K562 (cell line): ENCODE results near the gene COL23A1. TPM values are rescaled to one million over a fixed set of nuclear protein-coding genes. Genes with fewer than 3 reads are reported as not detected.

Source experiments
- ATAC-seq: fragments of 200-7000 bp; cut with Tn5 transposase; 3 replicates; pipeline ENCODE4 v1.9.1; 2020; ENCODE audit warnings: moderate library complexity
- BruUV-seq: library from RNA; stranded (reverse); fragments of 400-500 nt; replicated peaks from 2 replicates; lab custom pipeline; 2021; lab: Mats Ljungman, UMichigan
- CTCF ChIA-PET: fragments of 300-600 bp; formaldehyde crosslinking; extraction: SDS; loops from one replicate; lab custom pipeline; 2021; ENCODE audit warnings: low intra/inter-chr PET ratio; lab: Yijun Ruan, JAX
- POLR2A ChIA-PET: fragments of 300-600, 350-650 bp; sonication (Branson Sonifier 250); formaldehyde crosslinking; extraction: SDS; loops from one replicate; lab custom pipeline; 2021; ENCODE audit warnings: antibody characterized with exemption, inconsistent platforms; lab: Yijun Ruan, JAX
- DNase-seq, 4 experiments: peaks; one replicate each; pipeline versions ENCODE4 v3.0.0 to v3.0.0-alpha.2; 2011 to 2018; ENCODE audit warnings: low spot score in 3 of 4, mixed read lengths in 3 of 4; ENCODE audit errors: extremely low read depth in 1 of 4
- FAIRE-seq: peaks from 2 replicates; lab custom pipeline; 2011; peaks lifted over from hg19 to GRCh38; lab: Jason Lieb, UNC
- H2AFZ ChIP-seq: 2 replicates; pipeline ENCODE4 v1.6.0; 2011; ENCODE audit warnings: low read depth, low read length, control low read depth, inconsistent platforms
- H3K27ac ChIP-seq: fragments of 200-600 bp; 3 replicates; pipeline ENCODE4 v1.8.0; 2011; ENCODE audit warnings: low read depth, mild to moderate bottlenecking, control low read depth, inconsistent platforms, low read length, moderate library complexity, mixed read lengths; ENCODE audit errors: extremely low read depth
- H3K27me3 ChIP-seq, 2 experiments: fragments of 300-600 bp in 1 of 2; 2 replicates in 1 of 2; 3 replicates in 1 of 2; pipeline versions ENCODE4 v1.6.0 to v1.8.0; 2011; ENCODE audit warnings: inconsistent platforms in 2 of 2, low read length in 2 of 2, mild to moderate bottlenecking in 1 of 2, mixed read lengths in 1 of 2, moderate library complexity in 1 of 2; ENCODE audit not compliant: control insufficient read depth in 2 of 2, insufficient read depth in 2 of 2
- H3K36me3 ChIP-seq: fragments of 300-600 bp; 3 replicates; pipeline ENCODE4 v1.8.0; 2011; ENCODE audit warnings: mild to moderate bottlenecking, low read length, inconsistent platforms; ENCODE audit not compliant: control insufficient read depth, insufficient read depth
- H3K4me1 ChIP-seq, 2 experiments: fragments of 200-600 bp in 1 of 2; replicated peaks in 1 of 2; 2 replicates in 1 of 2; 3 replicates in 1 of 2; pipeline versions ENCODE4 v1.5.1 to v1.8.0; 2011; ENCODE audit warnings: inconsistent platforms in 2 of 2, low read length in 2 of 2, mild to moderate bottlenecking in 1 of 2, mixed read lengths in 1 of 2, moderate library complexity in 1 of 2; ENCODE audit not compliant: control insufficient read depth in 2 of 2, insufficient read depth in 2 of 2
- H3K4me2 ChIP-seq: 2 replicates; pipeline ENCODE4 v1.6.1; 2011; ENCODE audit warnings: low read length, control low read depth, inconsistent platforms, mixed read lengths; ENCODE audit not compliant: insufficient read depth
- H3K4me3 ChIP-seq: fragments of 200-600 bp; sonication (generic), shearing (Covaris generic); 2 replicates; pipeline ENCODE4 v1.5.1; 2016; ENCODE audit warnings: control low read depth, inconsistent platforms
- H3K79me2 ChIP-seq: fragments of 200-600 bp; 3 replicates; pipeline ENCODE4 v1.8.0; 2011; ENCODE audit warnings: low read length, inconsistent platforms; ENCODE audit not compliant: control insufficient read depth, insufficient read depth
- H3K9ac ChIP-seq, 2 experiments: 2 replicates each; pipeline versions ENCODE4 v1.6.0 to v1.6.1; 2011; ENCODE audit warnings: low read depth in 2 of 2, low read length in 2 of 2, control low read depth in 1 of 2, inconsistent platforms in 1 of 2, mild to moderate bottlenecking in 1 of 2, mixed read lengths in 1 of 2; ENCODE audit not compliant: insufficient read depth in 1 of 2
- H3K9me1 ChIP-seq: one replicate; pipeline ENCODE4 v1.6.0; 2011; ENCODE audit warnings: inconsistent platforms, mild to moderate bottlenecking, low read length, moderate library complexity; ENCODE audit not compliant: control insufficient read depth, insufficient read depth
- H3K9me3 ChIP-seq: replicated peaks from 2 replicates; pipeline ENCODE4 v1.5.1; 2011; ENCODE audit warnings: low read depth, low read length, inconsistent platforms; ENCODE audit not compliant: control insufficient read depth, insufficient read depth
- H4K20me1 ChIP-seq: replicated peaks from 2 replicates; pipeline ENCODE4 v1.6.1; 2011; ENCODE audit warnings: low read length, inconsistent platforms, mixed read lengths; ENCODE audit not compliant: control insufficient read depth, insufficient read depth
- BCL6 ChIP-seq: fragments of 250-450 bp; sonication (Bioruptor Pico); IDR thresholded peaks from 2 replicates; pipeline ENCODE4 v1.4.0; 2020
- EZH2 ChIP-seq: IDR thresholded peaks from 2 replicates; pipeline ENCODE4 v1.6.1; 2012; ENCODE audit warnings: low read depth, mild to moderate bottlenecking, inconsistent platforms, low read length, borderline replicate concordance
- HNRNPUL1 ChIP-seq: fragments of 200-400 bp; formaldehyde crosslinking; IDR thresholded peaks from 2 replicates; pipeline ENCODE4 v1.6.1; 2017; ENCODE audit warnings: low read length
- MCM5 ChIP-seq: fragments of 450-650 bp; IDR thresholded peaks from 2 replicates; pipeline ENCODE4 v1.6.1; 2016; ENCODE audit warnings: low read depth
- MEIS2 ChIP-seq: fragments of 450-650 bp; IDR thresholded peaks from 2 replicates; pipeline ENCODE4 v1.6.1; 2014; ENCODE audit warnings: mild to moderate bottlenecking; ENCODE audit not compliant: partially characterized antibody
- OTX1 ChIP-seq: fragments of 450-650 bp; formaldehyde crosslinking; IDR thresholded peaks from 2 replicates; pipeline ENCODE4 v1.4.0; 2022; ENCODE audit warnings: mild to moderate bottlenecking
- PHB2 ChIP-seq: fragments of 450-650 bp; IDR thresholded peaks from 2 replicates; pipeline ENCODE4 v1.6.1; 2017; ENCODE audit warnings: low read depth
- TOE1 ChIP-seq, 2 experiments: fragments of 450-650 bp in 1 of 2; sonication (generic) in 1 of 2; formaldehyde crosslinking in 1 of 2; IDR thresholded peaks; 2 replicates each; pipeline versions ENCODE4 v1.7.1 to v1.8.0; 2016 to 2022; ENCODE audit warnings: borderline replicate concordance in 2 of 2, mild to moderate bottlenecking in 2 of 2, antibody characterized with exemption in 1 of 2, inconsistent platforms in 1 of 2, low read depth in 1 of 2, missing genetic modification reagents in 1 of 2, moderate library complexity in 1 of 2
- XRCC5 ChIP-seq: fragments of 200-400 bp; formaldehyde crosslinking; IDR thresholded peaks from 2 replicates; pipeline ENCODE4 v1.6.1; 2017; ENCODE audit warnings: low read depth, mild to moderate bottlenecking, low read length
- ZFP30 ChIP-seq: fragments of 250-450 bp; sonication (Bioruptor Pico); IDR thresholded peaks from 2 replicates; pipeline ENCODE4 v1.8.0; 2022; ENCODE audit warnings: moderate library complexity, mild to moderate bottlenecking, inconsistent platforms, borderline replicate concordance
- ZNF24 ChIP-seq: fragments of 450-650 bp; IDR thresholded peaks from 2 replicates; pipeline ENCODE4 v1.6.1; 2016
- WGBS: fragments of 100-300 bp; shearing (Covaris generic); methylation state at CpG from one replicate; pipeline ENCODE4 v1.1.6; 2016; ENCODE audit warnings: low coverage, mixed read lengths; ENCODE audit not compliant: insufficient coverage; ENCODE audit errors: missing lambda C conversion rate; 5-methylcytosine and 5-hydroxymethylcytosine counted together
- in situ Hi-C: fragments of 300-500 bp; cut with MboI; formaldehyde crosslinking; loops from 4 replicates; pipeline ENCODE4 v1.15.0; 2018; ENCODE audit warnings: inconsistent platforms, mixed read lengths
- intact Hi-C: fragments of 100-400 bp; cut with micrococcal nuclease; formaldehyde crosslinking; loops from 2 replicates; pipeline ENCODE4 v1.14.2; 2022
- polyA plus RNA-seq, 8 experiments: library from polyadenylated mRNA; depleted of rRNA in 4 of 8; stranded (reverse) in 5 of 8; unstranded in 3 of 8; fragments of >200 nt; fragmentation: Nextera tagmentation in 2 of 8; fragmentation: Illumina TruSeq in 1 of 8; extraction: Ambion mirVana in 2 of 8; extraction: Trizol in 1 of 8; gene quantifications; 2 replicates each; pipeline versions ENCODE4 v1.2.1 to v1.2.3, GENCODE V29; 2011 to 2014; ENCODE audit warnings: inconsistent platforms in 1 of 8, missing spikeins in 1 of 8
- total RNA-seq, 7 experiments: library from RNA; depleted of rRNA in 6 of 7; stranded (reverse); fragments of >200 nt in 6 of 7; fragmentation: Illumina TruSeq in 2 of 7; extraction: Trizol in 2 of 7; gene quantifications; 2 replicates each; pipeline versions ENCODE4 v1.2.1 to v1.2.3, GENCODE V29; 2011 to 2021; ENCODE audit warnings: low replicate concordance in 1 of 7
- TF ChIP-seq, protein P1 (sequence below): fragments of 250-450 bp; sonication (Bioruptor Pico); IDR thresholded peaks from 2 replicates; pipeline ENCODE4 v1.8.0; 2021; ENCODE audit warnings: moderate library complexity, mild to moderate bottlenecking, inconsistent platforms
- TF ChIP-seq, protein P2 (sequence below): sonication (generic); formaldehyde crosslinking; IDR thresholded peaks from 2 replicates; pipeline ENCODE4 v1.8.1; 2023; ENCODE audit warnings: missing genetic modification reagents, mild to moderate bottlenecking, borderline replicate concordance
- TF ChIP-seq, protein P3 (sequence below): fragments of 450-650 bp; IDR thresholded peaks from 2 replicates; pipeline ENCODE4 v1.7.1; 2018; ENCODE audit warnings: mild to moderate bottlenecking, low read depth; ENCODE audit not compliant: partially characterized antibody

COL23A1 gene
- total and polyA plus RNA-seq, 9 of the 15 experiments (the other 6 are each of a cell fraction or from before 2014, with no cell fraction given): 0.09 TPM; not detected in 8

DNA sequence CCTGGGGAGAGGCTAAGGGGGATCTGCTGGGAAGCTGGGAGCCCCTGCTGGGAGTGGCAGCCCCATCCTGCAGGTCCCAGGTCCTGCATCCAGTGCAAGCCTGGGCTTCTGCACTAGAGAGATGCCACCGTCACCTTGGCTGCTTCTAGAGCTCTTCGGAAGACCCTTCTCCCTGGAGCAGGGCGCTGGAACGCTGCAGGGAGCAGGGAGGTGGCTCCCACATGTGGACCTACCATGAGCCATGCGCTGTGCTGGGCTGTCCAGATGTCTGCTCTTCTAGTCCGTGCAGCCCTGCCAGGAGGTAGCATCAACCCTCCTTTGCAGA lies 266.7 kb downstream of the COL23A1 start:
- BruUV-seq: no TSS peak
- CTCF ChIA-PET: no interaction called here
- WGBS: 6% methylated on average over 6 of the region's 6 CpGs
- intact Hi-C loops: no loop called here
- Histone ChIP-seq H3K27ac (no peak overlapping the region), H3K9me1 (peaks cover 3% of the 10 kb centered on the region), H3K79me2 (no peaks in the 10 kb centered on the region), H3K36me3 (no peaks in the 10 kb centered on the region), H3K27me3 (peaks cover 18 to 67% of the 10 kb centered on the region in 2 experiments), H4K20me1 (0 out of 2 replicates have a peak, but pooled peaks cover 3% of the 10 kb centered on the region), H3K4me2 (no peak overlapping the region), H3K4me3 (no peak overlapping the region), H3K4me1 (peaks cover 0 to 4% of the 10 kb centered on the region in 2 experiments; a peak in 2 of 5 replicates), H2AFZ (no peak overlapping the region), H3K9me3 (no peaks in the 10 kb centered on the region), H3K9ac (no peak overlapping the region)
- no peak for FAIRE-seq
- POLR2A ChIA-PET: interaction anchor here (0.6 to 1.1 kb wide), 2 partner anchors 8 to 112 kb away, joined by 3 read pairs; no protein-coding TSS in a partner anchor
- ATAC-seq: no peak
- in situ Hi-C loops: no loop called here
- DNase-seq: no peak
- no peak for TF ChIP-seq MEIS2
- no peak for TF ChIP-seq HNRNPUL1
- TF ChIP-seq, protein P1, sequence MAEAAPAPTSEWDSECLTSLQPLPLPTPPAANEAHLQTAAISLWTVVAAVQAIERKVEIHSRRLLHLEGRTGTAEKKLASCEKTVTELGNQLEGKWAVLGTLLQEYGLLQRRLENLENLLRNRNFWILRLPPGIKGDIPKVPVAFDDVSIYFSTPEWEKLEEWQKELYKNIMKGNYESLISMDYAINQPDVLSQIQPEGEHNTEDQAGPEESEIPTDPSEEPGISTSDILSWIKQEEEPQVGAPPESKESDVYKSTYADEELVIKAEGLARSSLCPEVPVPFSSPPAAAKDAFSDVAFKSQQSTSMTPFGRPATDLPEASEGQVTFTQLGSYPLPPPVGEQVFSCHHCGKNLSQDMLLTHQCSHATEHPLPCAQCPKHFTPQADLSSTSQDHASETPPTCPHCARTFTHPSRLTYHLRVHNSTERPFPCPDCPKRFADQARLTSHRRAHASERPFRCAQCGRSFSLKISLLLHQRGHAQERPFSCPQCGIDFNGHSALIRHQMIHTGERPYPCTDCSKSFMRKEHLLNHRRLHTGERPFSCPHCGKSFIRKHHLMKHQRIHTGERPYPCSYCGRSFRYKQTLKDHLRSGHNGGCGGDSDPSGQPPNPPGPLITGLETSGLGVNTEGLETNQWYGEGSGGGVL (CRISPR knock-in tag): no peak
- TF ChIP-seq XRCC5: no peak
- TF ChIP-seq, protein P2, sequence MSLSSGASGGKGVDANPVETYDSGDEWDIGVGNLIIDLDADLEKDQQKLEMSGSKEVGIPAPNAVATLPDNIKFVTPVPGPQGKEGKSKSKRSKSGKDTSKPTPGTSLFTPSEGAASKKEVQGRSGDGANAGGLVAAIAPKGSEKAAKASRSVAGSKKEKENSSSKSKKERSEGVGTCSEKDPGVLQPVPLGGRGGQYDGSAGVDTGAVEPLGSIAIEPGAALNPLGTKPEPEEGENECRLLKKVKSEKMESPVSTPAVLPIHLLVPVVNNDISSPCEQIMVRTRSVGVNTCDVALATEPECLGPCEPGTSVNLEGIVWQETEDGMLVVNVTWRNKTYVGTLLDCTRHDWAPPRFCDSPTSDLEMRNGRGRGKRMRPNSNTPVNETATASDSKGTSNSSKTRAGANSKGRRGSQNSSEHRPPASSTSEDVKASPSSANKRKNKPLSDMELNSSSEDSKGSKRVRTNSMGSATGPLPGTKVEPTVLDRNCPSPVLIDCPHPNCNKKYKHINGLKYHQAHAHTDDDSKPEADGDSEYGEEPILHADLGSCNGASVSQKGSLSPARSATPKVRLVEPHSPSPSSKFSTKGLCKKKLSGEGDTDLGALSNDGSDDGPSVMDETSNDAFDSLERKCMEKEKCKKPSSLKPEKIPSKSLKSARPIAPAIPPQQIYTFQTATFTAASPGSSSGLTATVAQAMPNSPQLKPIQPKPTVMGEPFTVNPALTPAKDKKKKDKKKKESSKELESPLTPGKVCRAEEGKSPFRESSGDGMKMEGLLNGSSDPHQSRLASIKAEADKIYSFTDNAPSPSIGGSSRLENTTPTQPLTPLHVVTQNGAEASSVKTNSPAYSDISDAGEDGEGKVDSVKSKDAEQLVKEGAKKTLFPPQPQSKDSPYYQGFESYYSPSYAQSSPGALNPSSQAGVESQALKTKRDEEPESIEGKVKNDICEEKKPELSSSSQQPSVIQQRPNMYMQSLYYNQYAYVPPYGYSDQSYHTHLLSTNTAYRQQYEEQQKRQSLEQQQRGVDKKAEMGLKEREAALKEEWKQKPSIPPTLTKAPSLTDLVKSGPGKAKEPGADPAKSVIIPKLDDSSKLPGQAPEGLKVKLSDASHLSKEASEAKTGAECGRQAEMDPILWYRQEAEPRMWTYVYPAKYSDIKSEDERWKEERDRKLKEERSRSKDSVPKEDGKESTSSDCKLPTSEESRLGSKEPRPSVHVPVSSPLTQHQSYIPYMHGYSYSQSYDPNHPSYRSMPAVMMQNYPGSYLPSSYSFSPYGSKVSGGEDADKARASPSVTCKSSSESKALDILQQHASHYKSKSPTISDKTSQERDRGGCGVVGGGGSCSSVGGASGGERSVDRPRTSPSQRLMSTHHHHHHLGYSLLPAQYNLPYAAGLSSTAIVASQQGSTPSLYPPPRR (CRISPR knock-in tag): no peak
- no peak for TF ChIP-seq PHB2
- no peak for TF ChIP-seq TOE1 (IDR thresholded peaks at IDR 0.05; ENCODE audit: borderline replicate concordance)
- TF ChIP-seq TOE1 (CRISPR knock-in tag; IDR thresholded peaks at IDR 0.05; ENCODE audit: borderline replicate concordance, low read depth): no peak
- no peak for TF ChIP-seq ZFP30 (CRISPR knock-in tag)
- no peak for TF ChIP-seq BCL6 (CRISPR knock-in tag)
- TF ChIP-seq OTX1 (CRISPR knock-in tag): no peak
- TF ChIP-seq, protein P3, sequence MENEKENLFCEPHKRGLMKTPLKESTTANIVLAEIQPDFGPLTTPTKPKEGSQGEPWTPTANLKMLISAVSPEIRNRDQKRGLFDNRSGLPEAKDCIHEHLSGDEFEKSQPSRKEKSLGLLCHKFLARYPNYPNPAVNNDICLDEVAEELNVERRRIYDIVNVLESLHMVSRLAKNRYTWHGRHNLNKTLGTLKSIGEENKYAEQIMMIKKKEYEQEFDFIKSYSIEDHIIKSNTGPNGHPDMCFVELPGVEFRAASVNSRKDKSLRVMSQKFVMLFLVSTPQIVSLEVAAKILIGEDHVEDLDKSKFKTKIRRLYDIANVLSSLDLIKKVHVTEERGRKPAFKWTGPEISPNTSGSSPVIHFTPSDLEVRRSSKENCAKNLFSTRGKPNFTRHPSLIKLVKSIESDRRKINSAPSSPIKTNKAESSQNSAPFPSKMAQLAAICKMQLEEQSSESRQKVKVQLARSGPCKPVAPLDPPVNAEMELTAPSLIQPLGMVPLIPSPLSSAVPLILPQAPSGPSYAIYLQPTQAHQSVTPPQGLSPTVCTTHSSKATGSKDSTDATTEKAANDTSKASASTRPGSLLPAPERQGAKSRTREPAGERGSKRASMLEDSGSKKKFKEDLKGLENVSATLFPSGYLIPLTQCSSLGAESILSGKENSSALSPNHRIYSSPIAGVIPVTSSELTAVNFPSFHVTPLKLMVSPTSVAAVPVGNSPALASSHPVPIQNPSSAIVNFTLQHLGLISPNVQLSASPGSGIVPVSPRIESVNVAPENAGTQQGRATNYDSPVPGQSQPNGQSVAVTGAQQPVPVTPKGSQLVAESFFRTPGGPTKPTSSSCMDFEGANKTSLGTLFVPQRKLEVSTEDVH: no peak
- no peak for TF ChIP-seq ZNF24
- no peak for TF ChIP-seq EZH2
- no peak for TF ChIP-seq MCM5
